ENCODE results near the gene TEX36.
"Not testable (repeated sequence)": the region's sequence is repeated elsewhere in the genome, so short reads cannot be mapped to it uniquely, and the experiment has no call there.

TEX36 gene

GRCh38 chr10:125629758-125630376 is 53.1 kb downstream of the TEX36 start:
- no peaks in the 10 kb centered on the region for H3K9me3 Mint-ChIP-seq
- no peaks in the 10 kb centered on the region for H3K4me1 Mint-ChIP-seq
- H3K27ac Mint-ChIP-seq, result no peak overlapping the region
- H3K4me3 Mint-ChIP-seq, result no peak overlapping the region
- no peak for DNase-seq
- CTCF ChIA-PET, result interaction anchor here (0.9 kb wide), 1 partner anchor 582 kb away, joined by 3 read pairs; no protein-coding TSS in a partner anchor
- H3K36me3 Mint-ChIP-seq, result no peaks in the 10 kb centered on the region
- H3K27me3 Mint-ChIP-seq, result peaks cover 6% of the 10 kb centered on the region

- CTCF ChIA-PET, result no interaction called here
- no peaks in the 10 kb centered on the region for H3K4me1 Mint-ChIP-seq
- H3K36me3 Mint-ChIP-seq, result no peaks in the 10 kb centered on the region
- H3K9me3 Mint-ChIP-seq, result no peaks in the 10 kb centered on the region
- H3K27ac Mint-ChIP-seq, result no peak overlapping the region
- no peak for DNase-seq
- H3K27me3 Mint-ChIP-seq, result peaks cover 6% of the 10 kb centered on the region
- no peak overlapping the region for H3K4me3 Mint-ChIP-seq
Observed at GRCh38 chr10:125628104-125629049, 54.6 kb downstream of the TEX36 start.

GRCh38 chr10:125627646-125628045 is 55.3 kb downstream of the TEX36 start:
- Mint-ChIP-seq H3K9me3 (no peaks in the 10 kb centered on the region), H3K27me3 (peaks cover 6% of the 10 kb centered on the region), H3K27ac (no peak overlapping the region), H3K4me3 (no peak overlapping the region), H3K4me1 (no peaks in the 10 kb centered on the region), H3K36me3 (no peaks in the 10 kb centered on the region)
- CTCF ChIA-PET, result no interaction called here
- no peak for DNase-seq

GRCh38 chr10:125626671-125627070 is 56.3 kb downstream of the TEX36 start:
- H3K4me3 Mint-ChIP-seq, result no peak overlapping the region
- DNase-seq, result no peak
- CTCF ChIA-PET, result no interaction called here
- H3K9me3 Mint-ChIP-seq, result peaks cover 2% of the 10 kb centered on the region
- H3K4me1 Mint-ChIP-seq, result no peaks in the 10 kb centered on the region
- H3K27me3 Mint-ChIP-seq, result peaks cover 6% of the 10 kb centered on the region
- H3K27ac Mint-ChIP-seq, result no peak overlapping the region
- H3K36me3 Mint-ChIP-seq, result no peaks in the 10 kb centered on the region

- Mint-ChIP-seq H3K36me3 (no peaks in the 10 kb centered on the region), H3K4me1 (no peaks in the 10 kb centered on the region), H3K27ac (no peak overlapping the region), H3K27me3 (peaks cover 6% of the 10 kb centered on the region), H3K4me3 (no peak overlapping the region), H3K9me3 (peaks cover 2% of the 10 kb centered on the region)
- no peak for DNase-seq
- CTCF ChIA-PET, result no interaction called here
Observed at GRCh38 chr10:125625586-125625985, 57.4 kb downstream of the TEX36 start.

- DNase-seq, result no peak
- CTCF ChIA-PET, result no interaction called here
- Mint-ChIP-seq H3K4me1 (no peaks in the 10 kb centered on the region), H3K27me3 (peaks cover 6% of the 10 kb centered on the region), H3K27ac (no peak overlapping the region), H3K9me3 (peaks cover 2% of the 10 kb centered on the region), H3K36me3 (no peaks in the 10 kb centered on the region), H3K4me3 (no peak overlapping the region)
Observed at GRCh38 chr10:125624800-125625199, 58.2 kb downstream of the TEX36 start.

GRCh38 chr10:125621052-125621451 is 61.9 kb downstream of the TEX36 start:
- no peak overlapping the region for H3K4me3 Mint-ChIP-seq
- no peaks in the 10 kb centered on the region for H3K4me1 Mint-ChIP-seq
- peaks cover 2% of the 10 kb centered on the region for H3K9me3 Mint-ChIP-seq
- H3K27ac Mint-ChIP-seq, result no peak overlapping the region
- H3K27me3 Mint-ChIP-seq, result no peaks in the 10 kb centered on the region
- H3K36me3 Mint-ChIP-seq, result no peaks in the 10 kb centered on the region
- CTCF ChIA-PET, result no interaction called here
- no peak for DNase-seq

- CTCF ChIA-PET, result no interaction called here
- DNase-seq, result no peak
- Mint-ChIP-seq H3K27ac (no peak overlapping the region), H3K4me1 (no peaks in the 10 kb centered on the region), H3K27me3 (no peaks in the 10 kb centered on the region), H3K4me3 (no peak overlapping the region), H3K9me3 (peaks cover 2% of the 10 kb centered on the region), H3K36me3 (no peaks in the 10 kb centered on the region)
Observed at GRCh38 chr10:125620401-125620800, 62.6 kb downstream of the TEX36 start.

GRCh38 chr10:125613062-125613461 is 69.9 kb downstream of the TEX36 start:
- not testable (repeated sequence) for H3K36me3 Mint-ChIP-seq, H3K27ac Mint-ChIP-seq, H3K27me3 Mint-ChIP-seq

GRCh38 chr10:125611756-125612155 is 71.2 kb downstream of the TEX36 start:
- Mint-ChIP-seq H3K4me3 (no peak overlapping the region), H3K27me3 (no peaks in the 10 kb centered on the region), H3K4me1 (no peaks in the 10 kb centered on the region), H3K27ac (no peak overlapping the region), H3K36me3 (no peaks in the 10 kb centered on the region), H3K9me3 (peaks cover 1% of the 10 kb centered on the region)
- DNase-seq, result no peak
- CTCF ChIA-PET, result no interaction called here

More at GRCh38 chr10:125613062-125613461, 69.9 kb downstream of the TEX36 start:
- H3K9me3 Mint-ChIP-seq, CTCF ChIA-PET, DNase-seq, H3K4me3 Mint-ChIP-seq, H3K4me1 Mint-ChIP-seq: not testable (repeated sequence)

GRCh38 chr10:125611216-125611615 is 71.7 kb downstream of the TEX36 start:
- peaks cover 1% of the 10 kb centered on the region for H3K9me3 Mint-ChIP-seq
- no peaks in the 10 kb centered on the region for H3K27me3 Mint-ChIP-seq
- DNase-seq, result no peak
- H3K36me3 Mint-ChIP-seq, result no peaks in the 10 kb centered on the region
- H3K4me1 Mint-ChIP-seq, result no peaks in the 10 kb centered on the region
- H3K4me3 Mint-ChIP-seq, result no peak overlapping the region
- no peak overlapping the region for H3K27ac Mint-ChIP-seq
- CTCF ChIA-PET, result no interaction called here

GRCh38 chr10:125609859-125610258 is 73.1 kb downstream of the TEX36 start:
- Mint-ChIP-seq H3K27me3 (no peaks in the 10 kb centered on the region), H3K9me3 (peaks cover 1% of the 10 kb centered on the region), H3K36me3 (no peaks in the 10 kb centered on the region), H3K27ac (no peak overlapping the region), H3K4me1 (no peaks in the 10 kb centered on the region), H3K4me3 (no peak overlapping the region)
- no peak for DNase-seq
- CTCF ChIA-PET, result no interaction called here

- no peaks in the 10 kb centered on the region for H3K27me3 Mint-ChIP-seq
Observed at GRCh38 chr10:125608474-125608873, 74.5 kb downstream of the TEX36 start.

GRCh38 chr10:125607689-125608290 is 75.2 kb downstream of the TEX36 start:
- Mint-ChIP-seq H3K27ac (no peak overlapping the region), H3K27me3 (no peaks in the 10 kb centered on the region), H3K4me1 (no peaks in the 10 kb centered on the region), H3K9me3 (peaks cover 1% of the 10 kb centered on the region), H3K36me3 (no peaks in the 10 kb centered on the region), H3K4me3 (no peak overlapping the region)
- CTCF ChIA-PET, result no interaction called here
- DNase-seq, result no peak

More at GRCh38 chr10:125608474-125608873, 74.5 kb downstream of the TEX36 start:
- Mint-ChIP-seq H3K9me3 (peaks cover 1% of the 10 kb centered on the region), H3K4me3 (no peak overlapping the region), H3K27ac (no peak overlapping the region), H3K36me3 (no peaks in the 10 kb centered on the region), H3K4me1 (no peaks in the 10 kb centered on the region)
- CTCF ChIA-PET, result no interaction called here
- no peak for DNase-seq
